Adrenal gland (tissue), 5 donors: ENCODE data around the gene STIM2.

Experiments used
- POLR2A ChIP-seq, 2 donors: fragments of 450-650 bp; IDR thresholded peaks; one replicate each; pipeline ENCODE4 v1.6.1; 2017; ENCODE audit warnings: antibody characterized with exemption in 2 of 2, mild to moderate bottlenecking in 2 of 2, moderate library complexity in 1 of 2
- TF ChIP-seq, protein P1 (sequence below), 6 experiments: fragments of 450-650 bp in 4 of 6; fragments of 200-600 bp in 2 of 6; sonication (generic) in 1 of 6; IDR thresholded peaks; 1 replicate in 5 of 6; 2 replicates in 1 of 6; pipeline versions ENCODE4 v1.5.1 to v1.8.0; 2016 to 2021; ENCODE audit warnings: antibody characterized with exemption in 6 of 6, mild to moderate bottlenecking in 2 of 6, moderate library complexity in 1 of 6
- donor health status: DM: no; HTN: no; CAD: no.

DNA sequence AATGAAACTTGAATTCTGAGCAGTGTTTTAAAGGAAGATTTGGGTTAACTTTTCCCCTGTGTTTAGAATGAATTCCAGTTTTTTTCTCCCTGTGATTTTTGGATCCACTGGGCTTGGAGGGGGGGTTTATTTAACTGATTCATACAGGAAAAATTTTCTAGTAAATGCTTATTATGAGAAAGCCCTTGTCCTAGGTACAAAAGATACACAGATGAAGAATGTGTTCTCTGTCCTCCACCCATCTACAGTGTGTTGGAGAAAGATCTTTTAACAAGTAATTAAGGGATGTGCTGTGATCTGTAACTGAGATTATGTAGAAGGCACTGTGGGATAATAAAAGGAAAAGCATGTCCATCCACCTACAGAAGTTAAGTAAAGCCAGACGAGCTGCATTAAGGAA lies 103.9 kb downstream of the STIM2 start:
- TF ChIP-seq, protein P1, sequence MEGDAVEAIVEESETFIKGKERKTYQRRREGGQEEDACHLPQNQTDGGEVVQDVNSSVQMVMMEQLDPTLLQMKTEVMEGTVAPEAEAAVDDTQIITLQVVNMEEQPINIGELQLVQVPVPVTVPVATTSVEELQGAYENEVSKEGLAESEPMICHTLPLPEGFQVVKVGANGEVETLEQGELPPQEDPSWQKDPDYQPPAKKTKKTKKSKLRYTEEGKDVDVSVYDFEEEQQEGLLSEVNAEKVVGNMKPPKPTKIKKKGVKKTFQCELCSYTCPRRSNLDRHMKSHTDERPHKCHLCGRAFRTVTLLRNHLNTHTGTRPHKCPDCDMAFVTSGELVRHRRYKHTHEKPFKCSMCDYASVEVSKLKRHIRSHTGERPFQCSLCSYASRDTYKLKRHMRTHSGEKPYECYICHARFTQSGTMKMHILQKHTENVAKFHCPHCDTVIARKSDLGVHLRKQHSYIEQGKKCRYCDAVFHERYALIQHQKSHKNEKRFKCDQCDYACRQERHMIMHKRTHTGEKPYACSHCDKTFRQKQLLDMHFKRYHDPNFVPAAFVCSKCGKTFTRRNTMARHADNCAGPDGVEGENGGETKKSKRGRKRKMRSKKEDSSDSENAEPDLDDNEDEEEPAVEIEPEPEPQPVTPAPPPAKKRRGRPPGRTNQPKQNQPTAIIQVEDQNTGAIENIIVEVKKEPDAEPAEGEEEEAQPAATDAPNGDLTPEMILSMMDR (IDR thresholded peaks at IDR 0.05), result no peak
- no peak for TF ChIP-seq POLR2A (IDR thresholded peaks at IDR 0.05)
